ENCODE results near the gene ZFYVE27. TPM values are rescaled to one million over a fixed set of nuclear protein-coding genes. Genes with fewer than 3 reads are reported as not detected.

ZFYVE27 gene
- total and polyA plus RNA-seq, 2 experiments from 2014 or later, result 17.2 to 32.6 TPM

DNA sequence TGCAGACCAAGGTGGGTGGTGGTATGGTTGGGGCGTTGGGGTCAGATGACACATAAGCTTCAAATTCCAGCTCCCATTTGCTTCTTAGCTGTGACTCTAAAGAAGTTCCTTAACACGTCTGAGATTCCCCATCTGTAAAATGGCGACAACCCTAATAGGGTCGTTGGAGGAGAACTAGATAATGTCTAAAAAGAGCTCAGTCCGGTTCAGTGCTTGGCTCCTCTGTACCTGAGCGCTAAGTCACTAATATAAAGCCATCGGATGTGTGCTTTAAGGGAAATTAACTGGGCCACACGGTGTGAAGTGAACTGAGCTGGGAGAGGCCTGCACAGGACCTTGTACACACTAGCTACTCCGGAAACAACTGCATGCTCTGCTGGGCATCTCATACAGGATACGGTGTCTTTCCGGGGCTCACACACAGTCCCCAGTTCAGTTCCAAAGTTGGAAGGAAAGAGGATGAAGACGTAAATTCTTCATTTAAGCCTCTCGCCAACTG is 476 bp upstream of the ZFYVE27 start:
- Histone ChIP-seq H3K4me1 (ENCODE audit: insufficient read depth) (peaks cover 11% of the 10 kb centered on the region), H3K4me3 (peak overlapping the region; percentile 95), H4K20me1 (ENCODE audit: insufficient read depth) (0 out of 2 replicates have a peak, but pooled peaks cover 5% of the 10 kb centered on the region), H3K27ac (no peak overlapping the region), H3K79me2 (ENCODE audit: insufficient read depth) (peaks cover 44% of the 10 kb centered on the region), H2AFZ (peak overlapping the region; percentile 90), H3K27me3 (replicated peaks; ENCODE audit: insufficient read depth) (no peaks in the 10 kb centered on the region), H3F3A (ENCODE audit: insufficient read depth) (peaks cover 6% of the 10 kb centered on the region; the same call in 1 of the 2 replicates), H3K9me2 (ENCODE audit: insufficient read depth) (no peaks in the 10 kb centered on the region), H3K9ac (peak overlapping the region; percentile 97), H3K36me3 (ENCODE audit: low read depth) (peaks cover 11% of the 10 kb centered on the region), H3K9me3 (ENCODE audit: low read depth) (no peaks in the 10 kb centered on the region), H3K4me2 (ENCODE audit: unreplicated experiment) (peak overlapping the region; percentile 60)
- in situ Hi-C loops (cut with MboI), result no loop called here
- 56% methylated on average over 13 of the region's 13 CpGs for WGBS, 2 experiments (ENCODE audit: low coverage in 1 of 2, low lambda C conversion rate in 2 of 2, missing lambda C conversion rate in 2 of 2)
- no peak for DNase-seq
- TF ChIP-seq EZH2phosphoT487 (IDR thresholded peaks at IDR 0.05; ENCODE audit: insufficient read depth, low read depth) (no peak), EZH2 (IDR thresholded peaks at IDR 0.05; ENCODE audit: insufficient read depth, poor library complexity, severe bottlenecking) (no peak)

DNA sequence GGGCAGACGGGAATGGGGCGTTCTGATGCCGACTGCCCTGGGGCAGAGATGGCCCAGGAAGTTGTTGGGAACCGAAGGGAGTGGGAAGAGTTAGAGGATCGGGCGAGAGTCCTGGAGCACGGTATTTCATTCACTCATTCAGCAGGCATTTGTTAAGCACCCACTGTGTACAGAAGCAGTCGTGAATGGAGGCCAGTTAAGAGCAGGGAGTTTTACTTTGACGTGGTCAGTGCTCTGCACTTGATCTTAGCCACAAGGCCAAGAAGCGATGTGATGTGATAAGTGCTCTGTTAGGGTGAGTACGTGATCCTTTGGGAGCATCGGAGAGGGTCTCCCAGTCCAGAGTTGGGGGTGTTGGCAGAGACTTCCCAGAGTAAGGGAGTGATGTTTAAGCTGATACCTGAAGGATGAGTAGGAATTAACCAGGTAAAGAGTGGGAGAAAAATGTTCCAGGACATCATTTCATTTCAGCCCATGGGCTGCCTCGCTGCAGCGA is 890 bp downstream of the ZFYVE27 start:
- Histone ChIP-seq H2AFZ (peak overlapping the region; percentile 90), H3K79me2 (ENCODE audit: insufficient read depth) (peaks cover 57% of the 10 kb centered on the region), H3K27ac (peak overlapping the region; percentile 90), H3K4me3 (peak overlapping the region; percentile 95), H3K36me3 (ENCODE audit: low read depth) (peaks cover 11% of the 10 kb centered on the region), H3F3A (ENCODE audit: insufficient read depth) (peaks cover 6% of the 10 kb centered on the region; the same call in 1 of the 2 replicates), H3K9ac (peak overlapping the region; percentile 97), H3K9me3 (ENCODE audit: low read depth) (no peaks in the 10 kb centered on the region), H3K4me2 (ENCODE audit: unreplicated experiment) (peak overlapping the region; percentile 93), H3K27me3 (replicated peaks; ENCODE audit: insufficient read depth) (no peaks in the 10 kb centered on the region), H3K9me2 (ENCODE audit: insufficient read depth) (no peaks in the 10 kb centered on the region), H3K4me1 (ENCODE audit: insufficient read depth) (peaks cover 11% of the 10 kb centered on the region), H4K20me1 (ENCODE audit: insufficient read depth) (0 out of 2 replicates have a peak, but pooled peaks cover 5% of the 10 kb centered on the region)
- no peak for DNase-seq
- TF ChIP-seq EZH2phosphoT487 (IDR thresholded peaks at IDR 0.05; ENCODE audit: insufficient read depth, low read depth), result no peak
- no peak for TF ChIP-seq EZH2 (IDR thresholded peaks at IDR 0.05; ENCODE audit: insufficient read depth, poor library complexity, severe bottlenecking)
- 32% methylated on average over 14 of the region's 14 CpGs for WGBS, 2 experiments (ENCODE audit: low coverage in 1 of 2, low lambda C conversion rate in 2 of 2, missing lambda C conversion rate in 2 of 2)
- in situ Hi-C loops (cut with MboI), result no loop called here

DNA sequence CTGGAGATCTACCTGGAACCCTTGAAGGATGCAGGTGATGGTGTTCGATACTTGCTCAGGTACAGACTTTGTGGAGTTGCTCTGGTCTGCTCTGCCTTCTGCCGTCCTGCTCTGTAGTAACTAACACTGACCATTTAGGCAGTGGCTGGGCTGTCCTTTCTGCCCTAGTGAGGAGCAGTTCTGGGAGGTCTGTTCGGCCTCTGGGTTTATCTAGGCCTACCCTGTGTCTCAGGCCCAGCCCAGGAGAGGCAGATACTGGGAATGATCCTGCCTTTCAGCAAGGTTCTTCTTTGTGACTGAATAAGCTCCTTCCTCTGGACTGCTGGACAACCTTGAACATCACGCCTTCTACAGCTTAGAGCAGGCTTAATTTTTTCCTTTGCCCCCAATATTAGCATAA is 1.7 kb downstream of the ZFYVE27 start:
- peaks cover 11% of the 10 kb centered on the region for H3K36me3 ChIP-seq (ENCODE audit: low read depth)
- WGBS, 2 experiments (ENCODE audit: low coverage in 1 of 2, low lambda C conversion rate in 2 of 2, missing lambda C conversion rate in 2 of 2), result 84 to 89% methylated on average over 4 of the region's 4 CpGs
- TF ChIP-seq EZH2 (IDR thresholded peaks at IDR 0.05; ENCODE audit: insufficient read depth, poor library complexity, severe bottlenecking) (no peak), EZH2phosphoT487 (IDR thresholded peaks at IDR 0.05; ENCODE audit: insufficient read depth, low read depth) (no peak)
- H3K4me1 ChIP-seq (ENCODE audit: insufficient read depth), result peaks cover 11% of the 10 kb centered on the region
- peak overlapping the region; percentile 93 for H3K4me2 ChIP-seq (ENCODE audit: unreplicated experiment)
- H3K9me2 ChIP-seq (ENCODE audit: insufficient read depth), result no peaks in the 10 kb centered on the region
- no peak overlapping the region for H3K27ac ChIP-seq
- DNase-seq, result no peak
- H3K9me3 ChIP-seq (ENCODE audit: low read depth), result no peaks in the 10 kb centered on the region
- H3K4me3 ChIP-seq, result peak overlapping the region; percentile 95; the same call in 1 of the 2 replicates
- peak overlapping the region; percentile 97 for H3K9ac ChIP-seq
- H4K20me1 ChIP-seq (ENCODE audit: insufficient read depth), result 0 out of 2 replicates have a peak, but pooled peaks cover 5% of the 10 kb centered on the region
- in situ Hi-C loops (cut with MboI), result no loop called here
- no peak overlapping the region for H2AFZ ChIP-seq
- H3K79me2 ChIP-seq (ENCODE audit: insufficient read depth), result peaks cover 65% of the 10 kb centered on the region
- peaks cover 6% of the 10 kb centered on the region; the same call in 1 of the 2 replicates for H3F3A ChIP-seq (ENCODE audit: insufficient read depth)
- no peaks in the 10 kb centered on the region for H3K27me3 ChIP-seq (replicated peaks; ENCODE audit: insufficient read depth)

DNA sequence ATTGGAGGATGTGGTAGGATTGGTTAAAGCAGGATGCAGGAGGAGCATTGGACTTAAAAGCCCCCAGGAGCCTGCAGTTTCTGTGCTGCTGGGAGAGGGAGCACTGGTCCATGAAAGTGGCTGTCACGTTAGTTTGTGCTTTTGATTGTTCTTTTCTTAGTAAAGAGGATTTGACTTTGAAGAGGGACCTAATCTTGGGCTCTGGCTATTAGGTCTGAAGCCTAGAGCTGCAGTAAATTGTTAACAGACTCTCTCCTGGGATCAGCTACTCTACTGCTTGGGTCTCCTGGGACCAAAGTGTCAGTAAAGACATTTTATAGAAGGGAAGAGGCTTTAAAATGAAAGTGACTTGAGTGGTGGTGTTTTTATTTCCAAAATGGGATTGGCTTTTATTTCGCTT is 3.7 kb downstream of the ZFYVE27 start:
- Histone ChIP-seq H3K79me2 (ENCODE audit: insufficient read depth) (peaks cover 81% of the 10 kb centered on the region), H3K9me3 (ENCODE audit: low read depth) (no peaks in the 10 kb centered on the region), H3K9ac (no peak overlapping the region), H3K27ac (no peak overlapping the region), H3F3A (ENCODE audit: insufficient read depth) (peaks cover 6% of the 10 kb centered on the region; the same call in 1 of the 2 replicates), H3K4me1 (ENCODE audit: insufficient read depth) (peaks cover 11% of the 10 kb centered on the region), H3K4me2 (ENCODE audit: unreplicated experiment) (no peak overlapping the region), H3K4me3 (no peak overlapping the region), H3K9me2 (ENCODE audit: insufficient read depth) (no peaks in the 10 kb centered on the region), H3K27me3 (replicated peaks; ENCODE audit: insufficient read depth) (no peaks in the 10 kb centered on the region), H4K20me1 (ENCODE audit: insufficient read depth) (0 out of 2 replicates have a peak, but pooled peaks cover 5% of the 10 kb centered on the region), H2AFZ (no peak overlapping the region), H3K36me3 (ENCODE audit: low read depth) (peaks cover 18% of the 10 kb centered on the region)
- no peak for DNase-seq
- no peak for TF ChIP-seq EZH2 (IDR thresholded peaks at IDR 0.05; ENCODE audit: insufficient read depth, poor library complexity, severe bottlenecking)
- no peak for TF ChIP-seq EZH2phosphoT487 (IDR thresholded peaks at IDR 0.05; ENCODE audit: insufficient read depth, low read depth)
- in situ Hi-C loops (cut with MboI), result no loop called here
- 96 to 100% methylated on average over 2 of the region's 2 CpGs for WGBS, 2 experiments (ENCODE audit: low coverage in 1 of 2, low lambda C conversion rate in 2 of 2, missing lambda C conversion rate in 2 of 2)

Measured in GM23248 (cell line).